Measurements from ENCODE around the gene PTPRN2.

Gene PTPRN2

GRCh38 chr7:158016180-158017097 is 571.2 kb downstream of the PTPRN2 start:
- no peak for TF ChIP-seq GATA2 (IDR thresholded peaks at IDR 0.05; ENCODE audit: low read depth, low read length)
- no peak for TF ChIP-seq GATA3 (IDR thresholded peaks at IDR 0.05; ENCODE audit: low read depth, low read length)

GRCh38 chr7:158015403-158016179 is 572.0 kb downstream of the PTPRN2 start:
- no peak for TF ChIP-seq GATA3 (IDR thresholded peaks at IDR 0.05; ENCODE audit: low read depth, low read length)
- no peak for TF ChIP-seq GATA2 (IDR thresholded peaks at IDR 0.05; ENCODE audit: low read depth, low read length)

- TF ChIP-seq GATA2 (IDR thresholded peaks at IDR 0.05; ENCODE audit: low read depth, low read length): no peak
- TF ChIP-seq GATA3 (IDR thresholded peaks at IDR 0.05; ENCODE audit: low read depth, low read length): no peak
These were observed 572.6 kb downstream of the PTPRN2 start for GRCh38 chr7:158014976-158015375.

- TF ChIP-seq GATA3 (IDR thresholded peaks at IDR 0.05; ENCODE audit: low read depth, low read length) (no peak), GATA2 (IDR thresholded peaks at IDR 0.05; ENCODE audit: low read depth, low read length) (no peak)
These were observed 574.4 kb downstream of the PTPRN2 start for GRCh38 chr7:158013085-158013668.

- no peak for TF ChIP-seq GATA3 (IDR thresholded peaks at IDR 0.05; ENCODE audit: low read depth, low read length)
- TF ChIP-seq GATA2 (IDR thresholded peaks at IDR 0.05; ENCODE audit: low read depth, low read length): no peak
These were observed 575.7 kb downstream of the PTPRN2 start for GRCh38 chr7:158011941-158012340.

GRCh38 chr7:158010961-158011693 is 576.5 kb downstream of the PTPRN2 start:
- no peak for TF ChIP-seq GATA3 (IDR thresholded peaks at IDR 0.05; ENCODE audit: low read depth, low read length)
- no peak for TF ChIP-seq GATA2 (IDR thresholded peaks at IDR 0.05; ENCODE audit: low read depth, low read length)

GRCh38 chr7:158009886-158010285 is 577.7 kb downstream of the PTPRN2 start:
- TF ChIP-seq GATA3 (IDR thresholded peaks at IDR 0.05; ENCODE audit: low read depth, low read length): no peak
- TF ChIP-seq GATA2 (IDR thresholded peaks at IDR 0.05; ENCODE audit: low read depth, low read length): no peak

GRCh38 chr7:158008267-158008666 is 579.4 kb downstream of the PTPRN2 start:
- no peak for TF ChIP-seq GATA2 (IDR thresholded peaks at IDR 0.05; ENCODE audit: low read depth, low read length)
- TF ChIP-seq GATA3 (IDR thresholded peaks at IDR 0.05; ENCODE audit: low read depth, low read length): no peak

GRCh38 chr7:158007697-158008257 is 579.8 kb downstream of the PTPRN2 start:
- TF ChIP-seq GATA2 (IDR thresholded peaks at IDR 0.05; ENCODE audit: low read depth, low read length) (no peak), GATA3 (IDR thresholded peaks at IDR 0.05; ENCODE audit: low read depth, low read length) (no peak)

- TF ChIP-seq GATA2 (IDR thresholded peaks at IDR 0.05; ENCODE audit: low read depth, low read length) (no peak), GATA3 (IDR thresholded peaks at IDR 0.05; ENCODE audit: low read depth, low read length) (no peak)
These were observed 580.6 kb downstream of the PTPRN2 start for GRCh38 chr7:158006841-158007696.

GRCh38 chr7:158005531-158005930 is 582.1 kb downstream of the PTPRN2 start:
- no peak for TF ChIP-seq GATA2 (IDR thresholded peaks at IDR 0.05; ENCODE audit: low read depth, low read length)
- TF ChIP-seq GATA3 (IDR thresholded peaks at IDR 0.05; ENCODE audit: low read depth, low read length): no peak

- TF ChIP-seq GATA3 (IDR thresholded peaks at IDR 0.05; ENCODE audit: low read depth, low read length) (no peak), GATA2 (IDR thresholded peaks at IDR 0.05; ENCODE audit: low read depth, low read length) (no peak)
These were observed 583.5 kb downstream of the PTPRN2 start for GRCh38 chr7:158004123-158004490.

Measured in SH-SY5Y (cell line).